ENCODE data around the gene CFAP298.
"Not testable (repeated sequence)": the region's sequence is repeated elsewhere in the genome, so short reads cannot be mapped to it uniquely, and the experiment has no call there.

The CFAP298 gene

DNA sequence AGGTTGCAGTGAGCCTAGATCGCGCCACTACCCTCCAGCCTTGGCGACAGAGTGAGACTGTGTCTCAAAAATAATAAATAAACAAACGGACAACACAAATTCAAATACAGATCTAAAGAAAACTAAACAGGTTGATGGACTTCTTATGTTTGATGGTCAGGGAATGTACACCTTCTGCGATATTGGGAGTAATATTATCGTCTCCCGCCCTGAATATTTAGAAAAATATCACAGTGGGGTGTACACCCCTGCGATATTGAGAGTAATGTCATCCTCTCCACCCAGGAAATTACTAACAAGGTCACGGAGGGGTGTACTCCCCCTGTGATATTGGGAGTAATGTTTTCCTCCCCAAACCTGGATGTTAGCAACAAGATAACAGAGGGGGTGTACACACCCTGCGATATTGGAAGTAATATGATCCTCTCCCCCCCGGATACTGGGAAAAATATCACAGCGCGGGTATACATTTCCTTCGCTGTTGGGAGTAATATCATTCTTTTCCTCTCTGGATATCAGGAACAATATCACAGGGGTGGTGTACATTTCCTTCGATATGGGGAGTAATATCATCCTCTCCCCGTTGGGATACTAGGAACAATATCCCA lies 1.4 kb upstream of the CFAP298 start:
- Histone ChIP-seq H3K4me3 (ENCODE audit: low read depth in 1 of 2, low read length in 2 of 2) (peak overlapping the region; percentile 85 to 93), H3K36me3 (ENCODE audit: insufficient read depth, low read length) (peaks cover 8% of the 10 kb centered on the region), H3K27ac (ENCODE audit: low read depth, low read length) (peak overlapping the region; percentile 89), H3K4me1 (ENCODE audit: insufficient read depth, low read length) (peaks cover 3% of the 10 kb centered on the region), H3K27me3 (ENCODE audit: control insufficient read depth in 1 of 2, insufficient read depth in 2 of 2, low read length in 2 of 2) (no peaks in the 10 kb centered on the region), H3K9ac (ENCODE audit: low read length) (peak overlapping the region; percentile 50), H3K9me3 (ENCODE audit: low read length) (no peaks in the 10 kb centered on the region)

DNA sequence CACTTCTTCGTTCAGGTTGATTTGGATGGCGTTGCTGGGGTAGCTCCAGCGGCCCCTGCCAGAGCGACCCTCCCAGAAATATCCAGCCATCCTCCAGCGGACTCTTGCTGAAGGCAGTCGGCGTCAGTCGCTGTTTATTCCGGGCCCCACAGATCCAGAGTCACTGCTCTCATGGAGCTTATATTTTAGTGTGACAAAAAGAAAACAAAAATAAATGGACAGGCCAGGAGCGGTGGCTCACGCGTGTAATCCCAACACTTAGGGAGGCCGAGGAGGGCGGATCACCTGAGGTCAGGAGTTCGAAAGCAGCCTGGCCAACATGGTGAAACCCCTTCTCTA lies 791 bp upstream of the CFAP298 start:
- Histone ChIP-seq H3K36me3 (ENCODE audit: insufficient read depth, low read length) (peaks cover 12% of the 10 kb centered on the region), H3K4me1 (ENCODE audit: insufficient read depth, low read length) (peaks cover 3% of the 10 kb centered on the region), H3K27me3 (ENCODE audit: control insufficient read depth in 1 of 2, insufficient read depth in 2 of 2, low read length in 2 of 2) (no peaks in the 10 kb centered on the region), H3K27ac (ENCODE audit: low read depth, low read length) (peak overlapping the region; percentile 89), H3K9ac (ENCODE audit: low read length) (peak overlapping the region; percentile 50), H3K9me3 (ENCODE audit: low read length) (no peaks in the 10 kb centered on the region), H3K4me3 (ENCODE audit: low read depth in 1 of 2, low read length in 2 of 2) (peak overlapping the region; percentile 85 to 93)

DNA sequence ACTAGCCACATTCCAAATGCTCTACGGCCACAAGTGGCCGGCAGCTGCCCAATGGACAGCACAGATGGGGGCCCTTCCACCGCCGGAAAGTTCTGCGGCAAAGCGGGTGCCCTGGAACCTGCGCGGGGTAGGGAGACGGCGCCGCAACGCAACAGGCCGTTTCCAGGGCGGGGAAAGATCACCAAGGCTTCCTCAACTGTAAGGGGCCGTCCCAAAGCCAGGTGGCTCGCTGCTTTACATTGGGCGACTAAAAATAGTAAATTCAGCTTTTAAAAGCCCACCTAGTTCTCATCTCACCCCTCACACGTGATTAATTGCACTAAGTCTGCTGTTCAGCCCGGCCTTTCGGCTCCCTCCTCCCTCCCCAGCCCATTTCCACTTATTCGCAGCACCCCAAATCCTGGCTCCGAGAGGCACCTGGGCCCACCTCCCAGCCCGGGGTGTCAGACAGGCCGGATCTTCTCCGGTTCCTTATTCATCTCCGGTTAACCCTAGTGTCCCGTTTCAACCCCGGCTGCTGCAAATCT lies 643 bp downstream of the CFAP298 start:
- Histone ChIP-seq H3K4me1 (ENCODE audit: insufficient read depth, low read length) (peaks cover 3% of the 10 kb centered on the region), H3K9ac (ENCODE audit: low read length) (peak overlapping the region; percentile 68), H3K27me3 (ENCODE audit: control insufficient read depth in 1 of 2, insufficient read depth in 2 of 2, low read length in 2 of 2) (no peaks in the 10 kb centered on the region), H3K4me3 (ENCODE audit: low read depth in 1 of 2, low read length in 2 of 2) (peak overlapping the region; percentile 85 to 93), H3K27ac (ENCODE audit: low read depth, low read length) (peak overlapping the region; percentile 89), H3K36me3 (ENCODE audit: insufficient read depth, low read length) (peaks cover 24% of the 10 kb centered on the region), H3K9me3 (ENCODE audit: low read length) (no peaks in the 10 kb centered on the region)

DNA sequence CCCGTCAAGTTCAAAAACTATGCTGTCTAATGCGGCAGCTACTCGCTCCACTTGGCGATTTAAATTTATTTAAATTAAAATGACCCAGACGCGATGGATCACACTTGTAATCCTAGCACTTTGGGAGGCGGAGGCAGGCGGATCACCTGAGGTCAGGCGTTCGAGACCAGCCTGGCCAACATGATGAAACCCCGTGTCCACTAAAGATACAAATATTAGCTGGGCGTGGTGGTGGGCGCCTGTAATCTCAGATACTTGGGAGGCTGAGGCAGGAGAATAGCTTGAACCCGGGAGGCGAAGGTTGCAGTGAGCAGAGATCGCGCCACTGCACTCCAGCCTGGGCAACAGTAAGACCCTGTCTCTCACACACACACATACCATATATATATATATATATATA lies 1.2 kb downstream of the CFAP298 start:
- H3K36me3 ChIP-seq (ENCODE audit: insufficient read depth, low read length): peaks cover 30% of the 10 kb centered on the region
- not testable (repeated sequence) for H3K4me3 ChIP-seq (ENCODE audit: low read depth in 1 of 2, low read length in 2 of 2); H3K27ac ChIP-seq (ENCODE audit: low read depth, low read length); H3K27me3 ChIP-seq (ENCODE audit: control insufficient read depth in 1 of 2, insufficient read depth in 2 of 2, low read length in 2 of 2); H3K4me1 ChIP-seq (ENCODE audit: insufficient read depth, low read length); H3K9me3 ChIP-seq (ENCODE audit: low read length); H3K9ac ChIP-seq (ENCODE audit: low read length)

DNA sequence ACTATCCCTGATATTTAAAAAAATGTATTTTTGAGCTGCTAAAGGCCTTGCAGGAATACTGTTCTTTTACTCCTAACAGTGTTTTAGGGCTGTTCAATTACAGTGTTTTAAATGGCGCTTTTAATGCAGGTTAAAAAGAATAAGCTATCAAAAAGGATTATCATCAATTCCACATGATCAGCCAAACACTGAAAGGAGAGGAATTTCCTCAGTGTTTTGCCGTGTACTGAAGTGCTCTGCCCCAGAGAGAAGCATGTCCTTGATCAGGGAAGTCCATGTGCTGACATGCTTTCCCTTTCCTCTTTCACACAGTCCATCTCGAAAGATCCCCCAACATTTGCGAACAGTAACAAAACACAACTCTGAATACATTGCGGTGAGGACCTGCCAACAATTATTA lies 3.3 kb downstream of the CFAP298 start:
- H3K9me3 ChIP-seq (ENCODE audit: low read length): no peaks in the 10 kb centered on the region
- no peak overlapping the region for H3K4me3 ChIP-seq (ENCODE audit: low read depth in 1 of 2, low read length in 2 of 2)
- H3K36me3 ChIP-seq (ENCODE audit: insufficient read depth, low read length): peaks cover 51% of the 10 kb centered on the region

DNA sequence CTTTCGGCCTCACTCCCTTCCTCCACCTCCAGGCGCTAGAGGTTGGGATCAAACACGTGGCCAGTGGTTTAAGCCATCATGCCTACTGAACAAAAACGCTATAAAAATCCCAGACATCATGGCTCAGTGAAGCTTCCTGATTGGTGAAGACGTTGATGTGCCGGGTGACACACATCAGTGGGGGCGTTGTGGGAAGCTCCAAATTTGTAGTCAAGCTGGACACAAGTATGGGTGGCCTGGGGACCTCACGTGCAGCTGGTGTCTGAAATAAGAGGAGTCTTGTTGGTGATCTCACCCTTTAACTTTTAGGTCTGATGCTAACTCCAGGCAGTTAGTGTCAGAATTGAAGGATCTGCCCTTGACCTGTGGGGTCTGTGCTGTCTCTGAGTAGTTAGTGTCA lies 6.7 kb downstream of the CFAP298 start:
- Histone ChIP-seq H3K9me3 (ENCODE audit: low read length) (no peaks in the 10 kb centered on the region), H3K4me3 (ENCODE audit: low read depth in 1 of 2, low read length in 2 of 2) (no peak overlapping the region), H3K4me1 (ENCODE audit: insufficient read depth, low read length) (no peaks in the 10 kb centered on the region), H3K27me3 (ENCODE audit: control insufficient read depth in 1 of 2, insufficient read depth in 2 of 2, low read length in 2 of 2) (no peaks in the 10 kb centered on the region), H3K27ac (ENCODE audit: low read depth, low read length) (no peak overlapping the region), H3K9ac (ENCODE audit: low read length) (no peak overlapping the region), H3K36me3 (ENCODE audit: insufficient read depth, low read length) (peaks cover 71% of the 10 kb centered on the region)

More for the DNA sequence above, 3.3 kb downstream of the CFAP298 start:
- Histone ChIP-seq H3K27me3 (ENCODE audit: control insufficient read depth in 1 of 2, insufficient read depth in 2 of 2, low read length in 2 of 2) (no peaks in the 10 kb centered on the region), H3K27ac (ENCODE audit: low read depth, low read length) (no peak overlapping the region), H3K9ac (ENCODE audit: low read length) (no peak overlapping the region), H3K4me1 (ENCODE audit: insufficient read depth, low read length) (peaks cover 3% of the 10 kb centered on the region)

DNA sequence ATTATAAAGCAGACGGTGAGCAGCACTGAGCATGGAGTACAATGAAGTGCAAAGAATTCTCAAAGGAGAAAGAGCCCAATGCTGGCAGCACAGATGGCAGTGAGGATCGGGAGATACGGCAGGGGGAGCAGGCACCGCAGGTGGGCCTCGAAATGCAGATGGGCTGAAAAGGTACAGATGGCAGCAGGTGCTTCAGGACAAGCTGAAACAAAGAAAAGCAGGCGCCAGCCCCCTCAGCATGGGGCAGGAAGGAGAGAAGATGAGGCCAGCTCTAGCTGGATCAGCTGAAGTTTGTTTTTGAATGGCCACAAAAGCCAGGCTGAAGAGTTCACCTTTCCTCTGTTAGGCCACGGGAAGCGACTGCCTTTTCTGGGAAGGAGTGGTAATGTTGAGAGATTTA lies 7.7 kb downstream of the CFAP298 start:
- Histone ChIP-seq H3K27ac (ENCODE audit: low read depth, low read length) (no peak overlapping the region), H3K27me3 (ENCODE audit: control insufficient read depth in 1 of 2, insufficient read depth in 2 of 2, low read length in 2 of 2) (no peaks in the 10 kb centered on the region), H3K9me3 (ENCODE audit: low read length) (no peaks in the 10 kb centered on the region), H3K9ac (ENCODE audit: low read length) (no peak overlapping the region), H3K4me3 (ENCODE audit: low read depth in 1 of 2, low read length in 2 of 2) (no peak overlapping the region), H3K4me1 (ENCODE audit: insufficient read depth, low read length) (no peaks in the 10 kb centered on the region), H3K36me3 (ENCODE audit: insufficient read depth, low read length) (peaks cover 75% of the 10 kb centered on the region)

DNA sequence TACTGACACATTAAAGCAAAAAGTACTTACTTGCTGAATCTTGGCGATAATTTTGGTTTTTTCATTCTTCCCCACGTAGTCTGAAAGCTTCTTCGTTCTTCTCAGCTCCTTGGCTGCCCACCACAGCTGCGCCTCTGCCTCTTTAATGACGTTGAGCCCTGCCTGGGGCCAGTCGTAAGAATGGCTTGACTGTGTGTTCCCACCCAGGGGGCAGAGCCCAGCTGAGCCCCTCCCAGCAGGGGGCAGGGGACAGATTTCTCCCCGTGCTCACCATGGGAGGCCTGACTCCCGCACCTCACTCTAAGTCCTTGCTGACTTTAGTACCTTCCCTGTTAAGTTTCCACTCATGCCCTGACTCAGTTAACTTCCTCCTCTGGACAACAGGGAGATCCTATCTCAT lies 9.0 kb downstream of the CFAP298 start:
- H3K4me3 ChIP-seq (ENCODE audit: low read depth in 1 of 2, low read length in 2 of 2): no peak overlapping the region
- no peaks in the 10 kb centered on the region for H3K27me3 ChIP-seq (ENCODE audit: control insufficient read depth in 1 of 2, insufficient read depth in 2 of 2, low read length in 2 of 2)
- no peaks in the 10 kb centered on the region for H3K4me1 ChIP-seq (ENCODE audit: insufficient read depth, low read length)
- no peak overlapping the region for H3K27ac ChIP-seq (ENCODE audit: low read depth, low read length)
- H3K9ac ChIP-seq (ENCODE audit: low read length): no peak overlapping the region
- no peaks in the 10 kb centered on the region for H3K9me3 ChIP-seq (ENCODE audit: low read length)
- peaks cover 65% of the 10 kb centered on the region for H3K36me3 ChIP-seq (ENCODE audit: insufficient read depth, low read length)

DNA sequence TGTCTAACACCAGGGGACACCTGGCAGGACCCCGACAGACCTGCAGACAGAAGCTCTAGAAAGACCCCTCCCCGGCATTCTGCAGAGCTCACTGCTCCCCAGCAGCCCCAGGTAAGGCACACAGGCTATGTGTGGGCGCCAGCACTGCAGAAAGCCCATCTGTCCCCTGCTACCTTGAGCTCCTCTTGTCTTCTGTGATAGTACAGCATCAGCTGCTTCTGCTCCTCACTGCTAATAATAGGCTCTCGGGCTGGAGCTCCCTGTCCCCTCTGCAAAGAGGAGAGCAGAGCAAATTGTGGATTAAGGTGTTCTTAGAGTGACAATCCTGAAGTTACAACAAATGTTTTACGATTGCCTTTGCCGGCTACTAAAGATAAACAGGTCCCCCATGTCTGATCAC lies 10.1 kb downstream of the CFAP298 start:
- H3K27ac ChIP-seq (ENCODE audit: low read depth, low read length): no peak overlapping the region
- H3K4me1 ChIP-seq (ENCODE audit: insufficient read depth, low read length): no peaks in the 10 kb centered on the region

DNA sequence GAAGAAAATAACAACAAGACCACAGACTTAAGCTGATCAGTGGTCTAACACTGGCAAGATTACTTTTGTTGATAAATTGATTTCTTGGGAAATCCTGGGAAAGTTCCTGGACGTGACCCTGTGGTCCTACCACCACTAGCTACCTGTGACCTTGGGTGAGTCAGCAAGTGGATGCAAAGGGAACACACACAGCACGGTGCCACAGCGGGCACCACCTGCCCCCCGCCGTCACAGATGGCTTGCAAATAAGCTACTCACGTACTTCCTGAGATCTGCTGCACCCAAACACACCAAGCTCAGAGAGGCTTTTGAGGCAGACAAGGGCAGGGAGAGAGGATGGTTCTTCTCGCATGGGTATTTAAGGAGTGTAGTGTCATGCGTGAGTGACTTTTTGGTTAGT lies 12.7 kb downstream of the CFAP298 start:
- peaks cover 31% of the 10 kb centered on the region for H3K36me3 ChIP-seq (ENCODE audit: insufficient read depth, low read length)
- H3K27me3 ChIP-seq (ENCODE audit: control insufficient read depth in 1 of 2, insufficient read depth in 2 of 2, low read length in 2 of 2): no peaks in the 10 kb centered on the region
- no peak overlapping the region for H3K27ac ChIP-seq (ENCODE audit: low read depth, low read length)
- H3K9ac ChIP-seq (ENCODE audit: low read length): no peak overlapping the region
- H3K4me1 ChIP-seq (ENCODE audit: insufficient read depth, low read length): no peaks in the 10 kb centered on the region
- no peaks in the 10 kb centered on the region for H3K9me3 ChIP-seq (ENCODE audit: low read length)
- no peak overlapping the region for H3K4me3 ChIP-seq (ENCODE audit: low read depth in 1 of 2, low read length in 2 of 2)

More for the DNA sequence above, 10.1 kb downstream of the CFAP298 start:
- Histone ChIP-seq H3K36me3 (ENCODE audit: insufficient read depth, low read length) (peaks cover 56% of the 10 kb centered on the region), H3K27me3 (ENCODE audit: control insufficient read depth in 1 of 2, insufficient read depth in 2 of 2, low read length in 2 of 2) (no peaks in the 10 kb centered on the region), H3K4me3 (ENCODE audit: low read depth in 1 of 2, low read length in 2 of 2) (no peak overlapping the region), H3K9me3 (ENCODE audit: low read length) (no peaks in the 10 kb centered on the region), H3K9ac (ENCODE audit: low read length) (no peak overlapping the region)

DNA sequence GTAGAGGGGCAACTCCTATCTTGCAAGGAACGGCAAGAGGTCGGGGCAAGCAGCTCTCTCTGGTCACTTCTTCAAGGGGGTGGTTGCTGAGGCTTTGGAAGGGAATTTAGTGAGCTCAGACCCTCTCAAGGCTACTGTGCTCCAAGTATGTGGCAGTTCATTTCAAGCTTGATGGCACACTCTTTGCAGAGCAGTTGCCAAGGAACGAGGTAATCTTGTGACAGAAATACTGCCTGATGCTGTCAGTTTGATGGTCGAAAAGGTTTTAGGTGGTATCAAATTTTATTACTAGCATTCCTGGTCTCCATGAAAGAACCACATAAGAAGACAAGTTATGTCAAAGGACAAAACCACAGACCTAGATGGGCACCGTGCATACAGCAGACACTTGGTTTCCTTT lies 13.1 kb downstream of the CFAP298 start:
- Histone ChIP-seq H3K36me3 (ENCODE audit: insufficient read depth, low read length) (peaks cover 26% of the 10 kb centered on the region), H3K4me1 (ENCODE audit: insufficient read depth, low read length) (no peaks in the 10 kb centered on the region), H3K9me3 (ENCODE audit: low read length) (no peaks in the 10 kb centered on the region), H3K9ac (ENCODE audit: low read length) (no peak overlapping the region), H3K27ac (ENCODE audit: low read depth, low read length) (no peak overlapping the region), H3K27me3 (ENCODE audit: control insufficient read depth in 1 of 2, insufficient read depth in 2 of 2, low read length in 2 of 2) (no peaks in the 10 kb centered on the region), H3K4me3 (ENCODE audit: low read depth in 1 of 2, low read length in 2 of 2) (no peak overlapping the region)

DNA sequence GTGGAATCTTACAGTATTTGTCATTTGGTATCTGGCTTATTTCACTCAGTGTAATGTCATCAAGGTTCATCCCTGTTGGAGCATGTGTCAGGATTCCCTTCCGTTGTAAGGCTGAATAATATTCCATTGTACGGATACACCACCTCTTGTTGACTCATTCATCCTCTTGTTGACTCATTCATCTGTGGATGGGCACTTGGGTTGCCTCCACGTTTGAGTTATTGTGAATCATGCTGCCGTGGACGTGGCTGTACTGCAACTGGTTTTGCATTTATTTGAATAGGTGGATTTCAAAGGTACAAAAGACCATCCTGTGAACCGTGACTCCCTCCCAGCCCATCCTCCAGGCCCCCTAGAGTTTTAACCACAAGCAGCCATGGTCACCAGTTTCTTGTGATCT lies 15.0 kb downstream of the CFAP298 start:
- Histone ChIP-seq H3K4me1 (ENCODE audit: insufficient read depth, low read length) (no peaks in the 10 kb centered on the region), H3K9ac (ENCODE audit: low read length) (no peak overlapping the region), H3K27ac (ENCODE audit: low read depth, low read length) (no peak overlapping the region), H3K36me3 (ENCODE audit: insufficient read depth, low read length) (peaks cover 8% of the 10 kb centered on the region), H3K27me3 (ENCODE audit: control insufficient read depth in 1 of 2, insufficient read depth in 2 of 2, low read length in 2 of 2) (no peaks in the 10 kb centered on the region), H3K9me3 (ENCODE audit: low read length) (no peaks in the 10 kb centered on the region), H3K4me3 (ENCODE audit: low read depth in 1 of 2, low read length in 2 of 2) (no peak overlapping the region)
